GM20431 (cell line): ENCODE results near the gene PACSIN2.
"Not testable (repeated sequence)": the region's sequence is repeated elsewhere in the genome, so short reads cannot be mapped to it uniquely, and the experiment has no call there.

ENCODE experiments used
- in situ Hi-C: fragments of 300-500 bp; cut with MseI, MboI; formaldehyde crosslinking; loops from one replicate; pipeline ENCODE4 v1.15.0; 2020; ENCODE audit warnings: low sequenced_read_pairs; ENCODE audit not compliant: unreplicated experiment

PACSIN2 gene

DNA sequence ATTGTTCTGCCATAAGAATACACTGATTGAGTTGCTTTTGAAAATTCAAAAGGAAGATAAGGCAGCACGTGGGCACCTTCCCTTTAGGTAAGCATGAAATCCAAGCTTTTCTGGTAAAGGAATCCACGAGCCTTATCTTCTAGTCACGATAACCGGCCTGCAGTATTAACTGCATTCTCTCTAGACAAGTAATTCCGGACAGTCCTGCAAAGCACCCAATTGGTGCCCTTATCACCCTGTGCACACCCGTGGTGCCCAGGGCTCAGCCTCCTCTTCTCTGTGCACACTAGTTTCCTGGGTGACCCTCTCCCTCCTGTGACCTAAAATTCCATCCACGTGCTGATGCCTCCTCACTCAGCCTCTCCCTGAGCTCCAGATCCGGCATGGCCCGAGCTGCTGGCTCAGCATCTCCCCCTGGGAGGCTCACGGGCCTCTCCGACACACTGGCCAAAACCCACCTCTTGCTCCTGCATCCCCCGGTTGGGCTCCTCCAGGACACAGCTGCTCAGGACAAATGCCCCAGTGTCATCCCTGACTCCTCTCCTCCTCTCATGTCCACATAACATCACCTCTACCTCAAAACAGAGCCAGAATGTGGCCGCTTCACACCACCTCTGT is 63.7 kb downstream of the PACSIN2 start:
- in situ Hi-C loops = no loop called here

GRCh38 chr22:42950281-42950680 is 64.7 kb downstream of the PACSIN2 start:
- in situ Hi-C loops = no loop called here

DNA sequence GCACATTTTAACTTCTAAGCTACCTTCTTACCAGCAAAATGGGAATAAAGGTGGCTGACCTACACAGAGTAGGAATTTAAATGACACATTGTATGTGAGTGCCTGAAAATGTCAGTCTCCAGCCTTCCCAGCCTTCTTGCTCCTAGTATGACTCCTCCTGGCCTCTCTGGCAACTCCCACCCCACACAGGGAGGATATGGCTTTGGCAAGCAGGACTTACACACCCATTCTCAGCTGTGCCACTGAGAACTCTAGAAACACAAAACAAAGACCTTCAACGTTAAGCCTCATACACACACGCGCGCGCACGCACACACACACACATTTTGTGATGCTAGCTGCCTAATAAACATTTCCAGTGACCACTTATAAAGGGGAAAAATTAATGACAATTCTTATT is 65.8 kb downstream of the PACSIN2 start:
- in situ Hi-C loops = no loop called here

DNA sequence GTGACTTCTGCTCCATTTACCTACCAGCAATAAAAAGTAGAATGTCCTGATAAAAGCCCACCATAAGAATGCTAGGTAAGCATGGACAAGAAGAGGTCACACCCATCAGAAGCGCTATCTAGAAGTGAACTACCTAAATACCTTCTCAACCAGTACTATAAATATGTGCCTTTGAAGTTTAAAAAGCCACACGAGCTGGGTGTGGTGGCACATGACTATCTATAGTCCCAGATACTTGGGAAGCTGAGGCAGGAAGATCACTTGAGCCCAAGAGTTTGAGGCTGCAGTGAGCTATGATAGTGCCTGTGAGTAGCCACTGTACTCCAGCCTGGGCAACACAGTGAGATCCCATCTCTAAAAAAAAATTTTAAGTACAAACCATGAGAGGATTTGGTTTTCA is 66.7 kb downstream of the PACSIN2 start:
- in situ Hi-C loops = no loop called here

- in situ Hi-C loops = no loop called here
Measured at GRCh38 chr22:42947211-42947990, 67.5 kb downstream of the PACSIN2 start.

GRCh38 chr22:42946546-42947198 is 68.3 kb downstream of the PACSIN2 start:
- in situ Hi-C loops = no loop called here

- in situ Hi-C loops = no loop called here
Measured at GRCh38 chr22:42945736-42946135, 69.2 kb downstream of the PACSIN2 start.

DNA sequence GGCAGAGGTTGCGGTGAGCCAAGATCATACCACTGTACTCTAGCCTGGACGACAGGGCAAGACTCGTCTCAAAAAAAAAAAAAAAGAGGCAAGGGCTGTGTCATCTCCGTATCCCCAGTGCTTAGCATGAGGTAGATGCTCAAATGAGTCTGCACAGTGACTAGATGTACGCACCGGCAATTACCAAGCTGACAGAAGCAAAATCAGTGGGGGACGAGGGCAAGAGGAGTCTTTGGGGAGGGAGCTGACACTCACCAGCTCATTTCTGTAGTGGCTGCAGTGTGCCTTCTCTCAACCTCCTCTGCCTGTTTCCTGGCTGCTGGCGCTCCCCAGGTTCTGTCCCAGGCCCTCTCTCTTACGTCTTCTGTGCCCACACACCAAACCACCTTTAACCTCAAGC is 69.9 kb downstream of the PACSIN2 start:
- in situ Hi-C loops = no loop called here

- in situ Hi-C loops = no loop called here
Measured at GRCh38 chr22:42944409-42944808, 70.5 kb downstream of the PACSIN2 start.

DNA sequence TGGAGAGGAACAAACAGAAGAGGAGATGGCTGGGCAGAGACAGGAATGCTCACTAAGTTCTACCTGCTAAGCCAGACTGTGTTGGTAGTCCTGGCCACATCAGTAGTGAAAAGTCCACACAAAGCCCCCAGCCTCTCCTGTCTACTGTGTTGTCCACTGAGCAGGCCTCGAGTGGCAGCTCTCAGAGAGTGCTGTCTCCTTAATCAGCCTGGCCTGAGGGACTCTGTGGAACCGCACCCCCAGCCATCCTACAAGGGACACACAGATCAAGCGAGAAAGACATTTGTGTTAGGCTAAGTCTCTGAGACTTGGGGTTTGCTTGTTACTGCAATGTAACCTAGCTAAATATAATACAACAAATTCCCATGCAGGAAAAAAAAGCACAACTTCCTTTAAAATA is 71.0 kb downstream of the PACSIN2 start:
- in situ Hi-C loops = no loop called here

GRCh38 chr22:42942351-42942750 is 72.6 kb downstream of the PACSIN2 start:
- in situ Hi-C loops = no loop called here

DNA sequence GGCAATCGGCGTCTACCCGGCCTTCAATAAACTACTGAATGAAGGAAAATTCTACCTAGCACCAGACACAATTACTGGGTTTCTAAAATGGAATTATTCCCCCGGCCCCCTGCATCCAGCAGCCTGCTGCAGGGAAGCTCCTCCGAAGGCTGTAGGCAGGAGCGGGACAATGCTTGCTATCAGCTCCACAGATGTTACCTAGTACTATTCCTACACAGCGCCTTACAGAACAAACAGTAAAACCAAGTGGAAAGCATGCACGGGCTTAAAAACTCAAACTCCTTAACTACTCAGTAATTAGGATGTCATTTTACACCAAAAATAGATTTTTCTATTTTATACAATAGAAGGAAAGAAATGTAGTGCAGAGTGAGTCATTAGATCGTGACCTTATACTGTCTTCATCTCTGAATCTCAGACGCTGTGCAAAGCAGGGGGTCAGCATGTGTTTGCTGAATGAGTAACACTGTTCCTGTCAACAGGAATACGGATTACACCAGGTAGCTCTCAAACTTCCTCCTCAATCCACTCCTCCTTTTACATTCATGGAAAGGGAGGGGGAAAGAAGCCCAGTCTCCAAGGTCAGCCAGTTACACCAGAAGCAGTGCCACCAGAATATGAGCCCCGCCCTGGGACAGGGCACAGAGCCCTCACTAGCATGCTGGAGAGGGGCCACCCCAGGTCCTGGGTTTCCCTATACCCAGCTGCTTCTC is 74.9 kb downstream of the PACSIN2 start:
- in situ Hi-C loops = no loop called here

DNA sequence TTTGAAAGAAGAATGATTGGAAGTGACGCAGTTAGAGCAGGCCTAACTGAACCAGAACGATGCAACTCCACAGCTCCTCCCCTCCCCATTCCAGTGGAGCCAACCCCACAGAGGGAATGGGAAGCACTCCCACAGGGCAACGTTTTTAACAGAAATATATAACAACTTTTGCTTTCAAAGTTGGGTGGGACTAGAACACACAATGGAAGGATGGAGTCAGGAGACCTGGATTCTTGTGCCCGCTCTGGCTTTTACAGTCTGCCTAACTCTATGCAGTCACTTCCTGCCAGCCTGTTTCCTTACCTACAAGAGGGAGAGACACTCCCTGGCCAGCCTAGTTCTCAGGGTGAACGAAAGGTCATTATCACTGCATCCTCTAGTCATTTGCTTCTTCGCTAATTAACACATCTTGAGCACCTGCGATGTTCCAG is 75.5 kb downstream of the PACSIN2 start:
- in situ Hi-C loops = no loop called here

DNA sequence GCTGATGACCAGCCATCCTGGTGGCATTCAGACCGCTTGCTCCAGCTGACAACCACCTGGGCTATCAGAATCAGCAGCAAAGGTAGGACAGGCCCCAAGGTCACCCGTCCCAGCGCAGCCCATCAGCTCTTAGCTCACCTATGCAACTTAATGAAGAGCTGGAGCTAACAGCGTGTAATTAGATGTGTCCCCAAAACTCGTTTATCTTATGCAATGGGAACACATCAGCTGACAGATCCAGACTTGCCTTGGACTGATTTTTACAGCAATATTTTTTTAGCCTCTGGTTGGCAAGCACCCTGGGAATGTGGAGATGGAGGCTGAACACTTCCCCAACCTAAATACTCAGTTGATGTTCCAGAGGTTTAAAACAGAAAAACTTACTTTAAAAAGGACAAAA is 76.0 kb downstream of the PACSIN2 start:
- in situ Hi-C loops = no loop called here

DNA sequence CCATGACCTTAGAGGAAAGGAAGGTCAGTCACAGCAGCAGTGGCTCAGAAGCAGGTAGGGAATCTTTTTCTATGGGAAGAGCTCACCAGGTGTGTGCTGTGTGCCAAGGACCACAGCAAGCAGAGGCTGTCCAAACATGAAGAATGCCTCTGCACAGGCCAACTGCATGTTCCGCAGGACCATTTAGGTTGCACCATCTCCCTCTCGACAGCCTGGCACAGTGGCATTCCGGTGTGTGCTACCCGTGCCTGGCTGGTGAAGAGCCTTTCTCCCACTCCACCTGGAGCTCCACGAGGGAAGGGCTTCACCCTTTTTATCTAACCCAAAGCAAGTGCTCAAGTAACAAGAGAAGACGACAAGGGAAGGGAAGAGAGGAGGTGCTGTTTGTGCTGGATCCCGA is 76.5 kb downstream of the PACSIN2 start:
- in situ Hi-C loops = no loop called here

GRCh38 chr22:42937164-42937843 is 77.6 kb downstream of the PACSIN2 start:
- in situ Hi-C loops = no loop called here

GRCh38 chr22:42936680-42937079 is 78.3 kb downstream of the PACSIN2 start:
- in situ Hi-C loops = not testable (repeated sequence)

DNA sequence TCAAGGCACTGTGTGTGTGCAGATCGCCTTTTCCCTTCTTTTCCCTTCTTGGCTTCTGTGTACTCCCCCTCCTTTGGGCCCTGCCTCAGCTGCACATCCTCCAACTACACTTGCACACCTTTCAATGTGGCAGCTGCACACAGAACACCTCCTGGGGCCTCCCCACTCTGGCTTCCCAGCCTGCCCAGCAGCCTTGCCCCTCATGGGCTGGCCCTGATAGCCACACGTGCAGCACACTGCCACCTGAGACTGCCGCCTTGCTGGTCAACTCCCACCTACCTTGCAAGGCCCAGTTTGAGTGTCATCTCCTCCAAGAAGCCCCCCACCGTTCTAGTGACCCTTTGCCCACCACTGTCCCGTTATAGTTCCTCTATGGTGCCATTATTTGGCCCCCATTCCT is 80.6 kb downstream of the PACSIN2 start:
- in situ Hi-C loops = no loop called here

- in situ Hi-C loops = no loop called here
Measured at GRCh38 chr22:42933485-42934091, 81.4 kb downstream of the PACSIN2 start.
